HS-27A (cell line): ENCODE results near the gene CHRM5.

Source experiments
- DNase-seq: peaks from one replicate; pipeline ENCODE4 v3.0.0-alpha.2; 2012; ENCODE audit warnings: low read depth, missing footprints

CHRM5 gene

GRCh38 chr15:33968224-33968623, at the start of gene CHRM5:
Gene CHRM5 (plus strand): TSS chr15:33968497. CDS start chr15:34062718, 94,221 bp downstream.
- no peak for DNase-seq

GRCh38 chr15:33923446-33923845, 44.9 kb upstream of the CHRM5 start:
- DNase-seq = no peak

GRCh38 chr15:33926260-33926659, 42.0 kb upstream of the CHRM5 start:
- DNase-seq = no peak

- DNase-seq = no peak
Measured at GRCh38 chr15:33932734-33933133, 35.6 kb upstream of the CHRM5 start.

- DNase-seq = no peak
Measured at GRCh38 chr15:33934396-33934795, 33.9 kb upstream of the CHRM5 start.

- no peak for DNase-seq
Measured at GRCh38 chr15:33934921-33935320, 33.4 kb upstream of the CHRM5 start.

GRCh38 chr15:33941279-33942063, 26.8 kb upstream of the CHRM5 start:
- no peak for DNase-seq

- DNase-seq = no peak
Measured at GRCh38 chr15:33946152-33946551, 22.1 kb upstream of the CHRM5 start.

GRCh38 chr15:33955945-33956344, 12.4 kb upstream of the CHRM5 start:
- DNase-seq = no peak

GRCh38 chr15:33956397-33956796, 11.9 kb upstream of the CHRM5 start:
- no peak for DNase-seq

- no peak for DNase-seq
Measured at GRCh38 chr15:33959844-33960548, 8.3 kb upstream of the CHRM5 start.

- DNase-seq = no peak
Measured at GRCh38 chr15:33960549-33960935, 7.8 kb upstream of the CHRM5 start.

GRCh38 chr15:33963831-33964664, 4.2 kb upstream of the CHRM5 start:
- peak; percentile 5 for DNase-seq

GRCh38 chr15:33964665-33965040, 3.6 kb upstream of the CHRM5 start:
- DNase-seq = no peak

GRCh38 chr15:33968821-33969220, 524 bp downstream of the CHRM5 start:
- DNase-seq = no peak

- DNase-seq = no peak
Measured at GRCh38 chr15:33971811-33972210, 3.5 kb downstream of the CHRM5 start.

GRCh38 chr15:33975022-33975565, 6.8 kb downstream of the CHRM5 start:
- DNase-seq = no peak

- DNase-seq = no peak
Measured at GRCh38 chr15:33980159-33980558, 11.9 kb downstream of the CHRM5 start.

GRCh38 chr15:33982516-33982915, 14.2 kb downstream of the CHRM5 start:
- no peak for DNase-seq

- DNase-seq = peak; percentile 11
Measured at GRCh38 chr15:33985287-33985686, 17.0 kb downstream of the CHRM5 start.

GRCh38 chr15:33985751-33986150, 17.5 kb downstream of the CHRM5 start:
- no peak for DNase-seq

- no peak for DNase-seq
Measured at GRCh38 chr15:33987444-33987843, 19.1 kb downstream of the CHRM5 start.
